Measurements from ENCODE around the gene ZNF747.
"Not testable (repeated sequence)": the region's sequence is repeated elsewhere in the genome, so short reads cannot be mapped to it uniquely, and the experiment has no call there.

Gene ZNF747

GRCh38 chr16:30533748-30534367 is 800 bp downstream of the ZNF747 start:
- DNase-seq (ENCODE audit: low read depth, low spot score), result no peak

- DNase-seq (ENCODE audit: low read depth, low spot score), result no peak
Measured at GRCh38 chr16:30533146-30533522, 1.5 kb downstream of the ZNF747 start.

- no peak for DNase-seq (ENCODE audit: low read depth, low spot score)
Measured at GRCh38 chr16:30532285-30533145, 2.1 kb downstream of the ZNF747 start.

- no peak for DNase-seq (ENCODE audit: low read depth, low spot score)
Measured at GRCh38 chr16:30530163-30531037, 4.3 kb downstream of the ZNF747 start.

- no peak for DNase-seq (ENCODE audit: low read depth, low spot score)
Measured at GRCh38 chr16:30528799-30529457, 5.7 kb downstream of the ZNF747 start.

GRCh38 chr16:30527635-30528178 is 7.0 kb downstream of the ZNF747 start:
- DNase-seq (ENCODE audit: low read depth, low spot score), result no peak

- peak; percentile 91 for DNase-seq (ENCODE audit: low read depth, low spot score)
Measured at GRCh38 chr16:30526823-30527634, 7.6 kb downstream of the ZNF747 start.

- no peak for DNase-seq (ENCODE audit: low read depth, low spot score)
Measured at GRCh38 chr16:30526137-30526822, 8.4 kb downstream of the ZNF747 start, which contains the start of gene ZNF768. TSS of gene ZNF768 (minus strand) at chr16:30526566. CDS start at chr16:30526413, 153 bp downstream.

GRCh38 chr16:30525844-30526136 is 8.9 kb downstream of the ZNF747 start:
- DNase-seq (ENCODE audit: low read depth, low spot score), result no peak

GRCh38 chr16:30524575-30525568 is 9.8 kb downstream of the ZNF747 start:
- DNase-seq (ENCODE audit: low read depth, low spot score), result no peak

- DNase-seq (ENCODE audit: low read depth, low spot score), result no peak
Measured at GRCh38 chr16:30523768-30524574, 10.7 kb downstream of the ZNF747 start.

GRCh38 chr16:30522702-30523463 is 11.8 kb downstream of the ZNF747 start:
- DNase-seq (ENCODE audit: low read depth, low spot score), result not testable (repeated sequence)

GRCh38 chr16:30521873-30522641 is 12.6 kb downstream of the ZNF747 start:
- no peak for DNase-seq (ENCODE audit: low read depth, low spot score)

- DNase-seq (ENCODE audit: low read depth, low spot score), result no peak
Measured at GRCh38 chr16:30521476-30521872, 13.2 kb downstream of the ZNF747 start.

GRCh38 chr16:30519120-30520049 is 15.3 kb downstream of the ZNF747 start:
- no peak for DNase-seq (ENCODE audit: low read depth, low spot score)

All from brain pericyte (primary cell).